Neural progenitor cell (in vitro differentiated cells): ENCODE measurements around the gene CHD2. TPM values are rescaled to one million over a fixed set of nuclear protein-coding genes. Genes with fewer than 3 reads are reported as not detected.

Experiments used
- DNase-seq: peaks from one replicate; pipeline ENCODE4 v3.0.0-alpha.2; 2016; ENCODE audit warnings: low spot score
- H2AFZ ChIP-seq: fragments of 200-600 bp; sonication (generic); replicated peaks from 2 replicates; pipeline ENCODE4 v1.6.1; 2016; ENCODE audit warnings: antibody characterized with exemption
- H3F3A ChIP-seq: fragments of 200-600 bp; sonication (generic); 2 replicates; pipeline ENCODE4 v1.6.1; 2016; ENCODE audit warnings: antibody characterized with exemption, low read depth
- H3K27ac ChIP-seq: fragments of 200-600 bp; sonication (generic); 2 replicates; pipeline ENCODE4 v1.5.1; 2016; ENCODE audit warnings: mild to moderate bottlenecking
- H3K27me3 ChIP-seq: fragments of 200-600 bp; sonication (generic); 2 replicates; pipeline ENCODE4 v1.6.1; 2016; ENCODE audit warnings: mild to moderate bottlenecking, moderate library complexity
- H3K36me3 ChIP-seq: fragments of 200-600 bp; sonication (generic); 2 replicates; pipeline ENCODE4 v1.5.1; 2016
- H3K4me1 ChIP-seq: fragments of 200-600 bp; sonication (generic); 2 replicates; pipeline ENCODE4 v1.6.1; 2016; ENCODE audit warnings: mixed run types
- H3K4me2 ChIP-seq: fragments of 200-600 bp; sonication (generic); 2 replicates; pipeline ENCODE4 v1.6.1; 2016
- H3K4me3 ChIP-seq: fragments of 200-600 bp; sonication (generic); 2 replicates; pipeline ENCODE4 v1.5.1; 2016
- H3K79me2 ChIP-seq: fragments of 200-600 bp; sonication (generic); 2 replicates; pipeline ENCODE4 v1.6.1; 2016; ENCODE audit warnings: low read depth
- H3K9ac ChIP-seq: fragments of 200-600 bp; sonication (generic); 2 replicates; pipeline ENCODE4 v1.6.1; 2016
- H3K9me3 ChIP-seq: fragments of 200-600 bp; sonication (generic); 2 replicates; pipeline ENCODE4 v1.5.1; 2016; ENCODE audit warnings: low read depth
- H4K20me1 ChIP-seq: fragments of 200-600 bp; sonication (generic); 2 replicates; pipeline ENCODE4 v1.6.1; 2016; ENCODE audit warnings: low read depth
- H3K27ac Mint-ChIP-seq: 3 replicates; pipeline ENCODE4 v1.8.0; 2021; ENCODE audit warnings: mixed read lengths
- H3K27me3 Mint-ChIP-seq: 2 replicates; pipeline ENCODE4 v1.8.0; 2022; ENCODE audit warnings: low read depth, mild to moderate bottlenecking, inconsistent platforms, moderate library complexity, mixed read lengths; ENCODE audit not compliant: insufficient read depth
- H3K36me3 Mint-ChIP-seq: 3 replicates; pipeline ENCODE4 v1.8.0; 2021; ENCODE audit warnings: mixed read lengths
- H3K4me1 Mint-ChIP-seq: 3 replicates; pipeline ENCODE4 v1.8.0; 2021; ENCODE audit warnings: mixed read lengths
- H3K4me3 Mint-ChIP-seq: 3 replicates; pipeline ENCODE4 v1.8.0; 2021; ENCODE audit warnings: mild to moderate bottlenecking, moderate library complexity, mixed read lengths
- H3K9me3 Mint-ChIP-seq: 3 replicates; pipeline ENCODE4 v1.8.0; 2020; ENCODE audit warnings: mixed read lengths
- CTCF ChIP-seq: fragments of 200-600 bp; sonication (generic); IDR thresholded peaks from 2 replicates; pipeline ENCODE4 v1.5.1; 2017; ENCODE audit warnings: antibody characterized with exemption, mild to moderate bottlenecking
- EZH2 ChIP-seq: fragments of 200-600 bp; sonication (generic); IDR thresholded peaks from 2 replicates; pipeline ENCODE4 v1.6.1; 2017; ENCODE audit warnings: antibody characterized with exemption, mild to moderate bottlenecking, moderate library complexity
- EZH2phosphoT487 ChIP-seq: fragments of 200-600 bp; sonication (generic); IDR thresholded peaks from 2 replicates; pipeline ENCODE4 v1.6.1; 2017; ENCODE audit warnings: antibody characterized with exemption
- total RNA-seq: library from RNA; depleted of rRNA; stranded (reverse); fragments of >200 nt; gene quantifications from 2 replicates; pipeline ENCODE4 v1.2.3, GENCODE V29; 2015; ENCODE audit warnings: low replicate concordance

Gene CHD2
- total RNA-seq, 1 donor from 2014 or later: 128 TPM

GRCh38 chr15:92944946-92945521 lies 44.9 kb downstream of the CHD2 start:
- TF ChIP-seq EZH2 (no peak), EZH2phosphoT487 (no peak), CTCF (no peak)
- Histone ChIP-seq H3K27me3 (no peaks in the 10 kb centered on the region), H3K4me3 (no peak overlapping the region), H3K4me1 (peaks cover 7% of the 10 kb centered on the region), H3K27ac (no peak overlapping the region), H3K79me2 (peaks cover 79% of the 10 kb centered on the region), H3F3A (peaks cover 63% of the 10 kb centered on the region), H3K4me2 (no peak overlapping the region), H4K20me1 (peaks cover 9% of the 10 kb centered on the region), H3K9me3 (no peaks in the 10 kb centered on the region), H2AFZ (no peak overlapping the region), H3K36me3 (peaks cover 69% of the 10 kb centered on the region), H3K9ac (no peak overlapping the region)
- no peak for DNase-seq
- peaks cover 72% of the 10 kb centered on the region for H3K36me3 Mint-ChIP-seq
- no peak overlapping the region for H3K4me3 Mint-ChIP-seq
- H3K9me3 Mint-ChIP-seq: peaks cover 27% of the 10 kb centered on the region
- H3K27ac Mint-ChIP-seq: no peak overlapping the region
- no peaks in the 10 kb centered on the region for H3K4me1 Mint-ChIP-seq
- peaks cover 3% of the 10 kb centered on the region for H3K27me3 Mint-ChIP-seq

- Mint-ChIP-seq H3K4me1 (no peaks in the 10 kb centered on the region), H3K27ac (no peak overlapping the region), H3K4me3 (no peak overlapping the region), H3K27me3 (peaks cover 5% of the 10 kb centered on the region), H3K36me3 (peaks cover 85% of the 10 kb centered on the region), H3K9me3 (peaks cover 27% of the 10 kb centered on the region)
- Histone ChIP-seq H4K20me1 (peaks cover 14% of the 10 kb centered on the region), H3K27ac (peak overlapping the region; percentile 31), H3K36me3 (peaks cover 66% of the 10 kb centered on the region), H3K4me1 (peaks cover 10% of the 10 kb centered on the region), H3K27me3 (no peaks in the 10 kb centered on the region), H3K4me3 (no peak overlapping the region), H3K4me2 (no peak overlapping the region), H3K9me3 (no peaks in the 10 kb centered on the region), H2AFZ (no peak overlapping the region), H3K79me2 (peaks cover 86% of the 10 kb centered on the region), H3K9ac (no peak overlapping the region), H3F3A (peaks cover 68% of the 10 kb centered on the region)
- DNase-seq: no peak
- TF ChIP-seq EZH2phosphoT487 (no peak), CTCF (no peak), EZH2 (no peak)
These were observed 47.1 kb downstream of the CHD2 start for GRCh38 chr15:92947071-92947730.

DNA sequence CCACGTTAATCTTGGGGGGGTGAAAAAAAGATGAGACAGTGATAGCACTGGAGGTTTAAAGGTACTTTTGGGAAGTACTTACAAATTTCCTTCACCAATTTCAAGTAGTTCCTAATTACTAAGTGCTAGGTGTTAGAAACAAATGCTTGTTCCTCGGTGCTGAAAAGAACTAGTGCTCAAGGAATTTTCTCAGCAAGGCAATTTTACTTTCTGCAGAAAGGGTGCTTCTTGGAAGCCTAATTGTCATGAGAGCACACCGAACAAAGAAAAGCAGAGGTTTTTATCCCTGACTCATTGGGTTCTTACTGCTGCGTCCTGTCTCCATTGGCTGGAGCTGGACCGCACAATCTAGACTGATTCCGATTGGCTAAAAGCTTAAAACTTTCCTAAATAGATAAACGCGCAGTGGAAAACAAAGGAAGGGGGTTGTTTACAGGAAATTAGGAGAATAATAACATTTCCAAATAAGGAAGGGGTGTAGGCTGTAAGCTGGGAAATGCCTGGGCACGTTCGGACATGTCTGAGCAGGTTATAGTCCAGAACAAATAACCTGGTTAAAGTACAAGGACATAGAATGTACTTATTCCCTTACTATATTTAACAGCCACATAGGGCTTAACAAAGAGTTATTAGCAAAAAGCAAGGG lies 49.6 kb downstream of the CHD2 start:
- H3F3A ChIP-seq: peaks cover 62% of the 10 kb centered on the region
- H3K27ac Mint-ChIP-seq: no peak overlapping the region
- no peaks in the 10 kb centered on the region for H3K9me3 ChIP-seq
- H3K4me3 ChIP-seq: no peak overlapping the region
- H3K79me2 ChIP-seq: peaks cover 75% of the 10 kb centered on the region
- H3K4me3 Mint-ChIP-seq: no peak overlapping the region
- H3K9ac ChIP-seq: no peak overlapping the region
- no peaks in the 10 kb centered on the region for H3K27me3 ChIP-seq
- peaks cover 55% of the 10 kb centered on the region for H3K36me3 ChIP-seq
- no peaks in the 10 kb centered on the region for H3K4me1 Mint-ChIP-seq
- peaks cover 27% of the 10 kb centered on the region for H3K9me3 Mint-ChIP-seq
- TF ChIP-seq CTCF (no peak), EZH2phosphoT487 (no peak), EZH2 (no peak)
- peaks cover 69% of the 10 kb centered on the region for H3K36me3 Mint-ChIP-seq
- H4K20me1 ChIP-seq: peaks cover 5% of the 10 kb centered on the region
- peak; percentile 30 for DNase-seq
- H3K4me2 ChIP-seq: no peak overlapping the region
- peaks cover 10% of the 10 kb centered on the region for H3K4me1 ChIP-seq
- peaks cover 5% of the 10 kb centered on the region for H3K27me3 Mint-ChIP-seq
- no peak overlapping the region for H2AFZ ChIP-seq
- H3K27ac ChIP-seq: peak overlapping the region; percentile 80
